LNCAP (cell line): ENCODE results near the gene VSX2.

ENCODE experiments used
- CTCF ChIP-seq: fragments of 450-650 bp; IDR thresholded peaks from 2 replicates; pipeline ENCODE4 v1.5.1; 2017; ENCODE audit warnings: mild to moderate bottlenecking

Gene VSX2

GRCh38 chr14:74217672-74218448 lies 21.4 kb upstream of the VSX2 start:
- TF ChIP-seq CTCF, result peak; percentile 98

GRCh38 chr14:74218462-74218861 lies 20.8 kb upstream of the VSX2 start:
- TF ChIP-seq CTCF, result no peak

- no peak for TF ChIP-seq CTCF
Observed at GRCh38 chr14:74219277-74220205, 19.7 kb upstream of the VSX2 start.

GRCh38 chr14:74220991-74221390 lies 18.3 kb upstream of the VSX2 start:
- no peak for TF ChIP-seq CTCF

- TF ChIP-seq CTCF, result no peak
Observed at GRCh38 chr14:74221741-74222140, 17.5 kb upstream of the VSX2 start.

GRCh38 chr14:74223016-74223415 lies 16.2 kb upstream of the VSX2 start:
- no peak for TF ChIP-seq CTCF

GRCh38 chr14:74231784-74232183 lies 7.5 kb upstream of the VSX2 start:
- TF ChIP-seq CTCF, result no peak
